SJCRH30 (cell line): ENCODE results near the gene USP26. TPM values are rescaled to one million over a fixed set of nuclear protein-coding genes. Genes with fewer than 3 reads are reported as not detected.
"Not testable (repeated sequence)": the region's sequence is repeated elsewhere in the genome, so short reads cannot be mapped to it uniquely, and the experiment has no call there.

Source experiments
- DNase-seq, 2 experiments: peaks; one replicate each; pipeline ENCODE4 v3.0.0-alpha.2; 2015 to 2020
- H3K27ac ChIP-seq: fragments of 250-450 bp; sonication (Bioruptor Pico); 2 replicates; pipeline ENCODE4 v1.5.1; 2020; ENCODE audit warnings: mild to moderate bottlenecking, moderate library complexity
- H3K27me3 ChIP-seq: fragments of 250-450 bp; sonication (Bioruptor Pico); 2 replicates; pipeline ENCODE4 v1.5.1; 2020; ENCODE audit warnings: mild to moderate bottlenecking, moderate library complexity
- H3K36me3 ChIP-seq: fragments of 250-450 bp; sonication (Bioruptor Pico); 2 replicates; pipeline ENCODE4 v1.5.1; 2020; ENCODE audit warnings: mild to moderate bottlenecking, moderate library complexity
- H3K4me1 ChIP-seq: fragments of 250-450 bp; sonication (Bioruptor Pico); 2 replicates; pipeline ENCODE4 v1.5.1; 2020; ENCODE audit warnings: mild to moderate bottlenecking, moderate library complexity
- H3K4me3 ChIP-seq: fragments of 250-450 bp; sonication (Bioruptor Pico); 2 replicates; pipeline ENCODE4 v1.5.1; 2020; ENCODE audit warnings: mild to moderate bottlenecking, moderate library complexity
- H3K9me3 ChIP-seq: fragments of 250-450 bp; sonication (Bioruptor Pico); replicated peaks from 2 replicates; pipeline ENCODE4 v1.5.1; 2020; ENCODE audit warnings: mild to moderate bottlenecking, moderate library complexity
- total RNA-seq: library from RNA; depleted of rRNA; stranded (reverse); fragments of >200 nt; shearing (Covaris generic); gene quantifications from 2 replicates; pipeline ENCODE4 v1.2.3, GENCODE V29; 2014

The USP26 gene
- total RNA-seq, 1 experiment from 2014 or later, result not detected

GRCh38 chrX:133053861-133054598 lies 42.9 kb downstream of the USP26 start:
- Histone ChIP-seq H3K9me3 (no peaks in the 10 kb centered on the region), H3K4me1 (peaks cover 14% of the 10 kb centered on the region; the same call in 1 of the 2 replicates), H3K27ac (no peak overlapping the region; the same call in 1 of the 2 replicates), H3K36me3 (no peaks in the 10 kb centered on the region), H3K27me3 (no peaks in the 10 kb centered on the region), H3K4me3 (no peak overlapping the region)
- peak; percentile 4 to 32 for DNase-seq

GRCh38 chrX:133048751-133049150 lies 48.2 kb downstream of the USP26 start:
- H3K4me3 ChIP-seq, result no peak overlapping the region
- no peaks in the 10 kb centered on the region for H3K9me3 ChIP-seq
- no peak for DNase-seq
- H3K4me1 ChIP-seq, result peaks cover 6% of the 10 kb centered on the region; the same call in 1 of the 2 replicates
- no peaks in the 10 kb centered on the region for H3K27me3 ChIP-seq
- H3K27ac ChIP-seq, result no peak overlapping the region
- H3K36me3 ChIP-seq, result no peaks in the 10 kb centered on the region

- no peak overlapping the region for H3K27ac ChIP-seq
- peak in 1 of 2 experiments; percentile 6 for DNase-seq
- no peaks in the 10 kb centered on the region for H3K4me1 ChIP-seq
- H3K4me3 ChIP-seq, result no peak overlapping the region
- H3K36me3 ChIP-seq, result no peaks in the 10 kb centered on the region
- H3K27me3 ChIP-seq, result no peaks in the 10 kb centered on the region
- no peaks in the 10 kb centered on the region for H3K9me3 ChIP-seq
Measured at GRCh38 chrX:133046601-133047000, 50.3 kb downstream of the USP26 start.

- Histone ChIP-seq H3K27ac (no peak overlapping the region), H3K36me3 (no peaks in the 10 kb centered on the region), H3K27me3 (no peaks in the 10 kb centered on the region), H3K4me1 (no peaks in the 10 kb centered on the region), H3K9me3 (no peaks in the 10 kb centered on the region), H3K4me3 (no peak overlapping the region)
- DNase-seq, result peak in 1 of 2 experiments; percentile 26
Measured at GRCh38 chrX:133045986-133046385, 50.9 kb downstream of the USP26 start.

- not testable (repeated sequence) for DNase-seq, H3K4me1 ChIP-seq, H3K9me3 ChIP-seq, H3K4me3 ChIP-seq, H3K27me3 ChIP-seq, H3K36me3 ChIP-seq, H3K27ac ChIP-seq
Measured at GRCh38 chrX:133044145-133044786, 52.6 kb downstream of the USP26 start.

- Histone ChIP-seq H3K36me3 (no peaks in the 10 kb centered on the region), H3K9me3 (no peaks in the 10 kb centered on the region), H3K27ac (no peak overlapping the region), H3K4me3 (no peak overlapping the region), H3K4me1 (no peaks in the 10 kb centered on the region), H3K27me3 (no peaks in the 10 kb centered on the region)
- no peak for DNase-seq
Measured at GRCh38 chrX:133042260-133042659, 54.6 kb downstream of the USP26 start.

- H3K9me3 ChIP-seq, result no peaks in the 10 kb centered on the region
- no peaks in the 10 kb centered on the region for H3K27me3 ChIP-seq
- H3K4me1 ChIP-seq, result no peaks in the 10 kb centered on the region
- no peak overlapping the region for H3K27ac ChIP-seq
- H3K36me3 ChIP-seq, result no peaks in the 10 kb centered on the region
- DNase-seq, result no peak
- H3K4me3 ChIP-seq, result no peak overlapping the region
Measured at GRCh38 chrX:133033010-133033409, 63.9 kb downstream of the USP26 start.

GRCh38 chrX:133018229-133018628 lies 78.7 kb downstream of the USP26 start:
- Histone ChIP-seq H3K4me1 (no peaks in the 10 kb centered on the region), H3K9me3 (no peaks in the 10 kb centered on the region), H3K4me3 (no peak overlapping the region), H3K36me3 (no peaks in the 10 kb centered on the region), H3K27ac (no peak overlapping the region), H3K27me3 (no peaks in the 10 kb centered on the region)
- DNase-seq, result no peak

- Histone ChIP-seq H3K4me3 (no peak overlapping the region), H3K4me1 (no peaks in the 10 kb centered on the region), H3K9me3 (no peaks in the 10 kb centered on the region), H3K27ac (no peak overlapping the region), H3K27me3 (no peaks in the 10 kb centered on the region), H3K36me3 (no peaks in the 10 kb centered on the region)
- no peak for DNase-seq
Measured at GRCh38 chrX:133007458-133007857, 89.5 kb downstream of the USP26 start.

- H3K27ac ChIP-seq, result no peak overlapping the region
- H3K4me1 ChIP-seq, result no peaks in the 10 kb centered on the region
- no peak for DNase-seq
- no peaks in the 10 kb centered on the region for H3K36me3 ChIP-seq
- no peaks in the 10 kb centered on the region for H3K27me3 ChIP-seq
- H3K9me3 ChIP-seq, result no peaks in the 10 kb centered on the region
- no peak overlapping the region for H3K4me3 ChIP-seq
Measured at GRCh38 chrX:133005616-133006015, 91.3 kb downstream of the USP26 start.

GRCh38 chrX:133005042-133005441 lies 91.9 kb downstream of the USP26 start:
- DNase-seq, result peak; percentile 24 to 50

GRCh38 chrX:132999209-132999608 lies 97.7 kb downstream of the USP26 start:
- Histone ChIP-seq H3K9me3 (no peaks in the 10 kb centered on the region), H3K4me3 (no peak overlapping the region), H3K27me3 (no peaks in the 10 kb centered on the region), H3K27ac (no peak overlapping the region), H3K4me1 (no peaks in the 10 kb centered on the region), H3K36me3 (no peaks in the 10 kb centered on the region)
- no peak for DNase-seq

More at GRCh38 chrX:133005042-133005441, 91.9 kb downstream of the USP26 start:
- Histone ChIP-seq H3K4me1 (no peaks in the 10 kb centered on the region), H3K36me3 (no peaks in the 10 kb centered on the region), H3K27ac (no peak overlapping the region), H3K4me3 (no peak overlapping the region), H3K27me3 (no peaks in the 10 kb centered on the region), H3K9me3 (no peaks in the 10 kb centered on the region)

- H3K4me1 ChIP-seq, result no peaks in the 10 kb centered on the region
- no peaks in the 10 kb centered on the region for H3K36me3 ChIP-seq
- no peak overlapping the region for H3K4me3 ChIP-seq
- no peak for DNase-seq
- H3K9me3 ChIP-seq, result no peaks in the 10 kb centered on the region
- no peak overlapping the region for H3K27ac ChIP-seq
- H3K27me3 ChIP-seq, result no peaks in the 10 kb centered on the region
Measured at GRCh38 chrX:132990835-132991234, 106.1 kb downstream of the USP26 start.

GRCh38 chrX:132986556-132986955 lies 110.4 kb downstream of the USP26 start:
- H3K9me3 ChIP-seq, result no peaks in the 10 kb centered on the region
- H3K4me1 ChIP-seq, result peaks cover 5% of the 10 kb centered on the region; the same call in 1 of the 2 replicates
- no peak overlapping the region for H3K4me3 ChIP-seq
- no peak overlapping the region for H3K27ac ChIP-seq
- H3K27me3 ChIP-seq, result no peaks in the 10 kb centered on the region
- no peak for DNase-seq
- H3K36me3 ChIP-seq, result no peaks in the 10 kb centered on the region

GRCh38 chrX:132984058-132984650 lies 112.8 kb downstream of the USP26 start:
- no peaks in the 10 kb centered on the region for H3K27me3 ChIP-seq
- H3K9me3 ChIP-seq, result no peaks in the 10 kb centered on the region
- no peak overlapping the region for H3K4me3 ChIP-seq
- peaks cover 5% of the 10 kb centered on the region; the same call in 1 of the 2 replicates for H3K4me1 ChIP-seq
- no peak overlapping the region for H3K27ac ChIP-seq
- no peaks in the 10 kb centered on the region for H3K36me3 ChIP-seq
- DNase-seq, result peak in 1 of 2 experiments; percentile 35
